HG03565 (cell line): ENCODE results near the gene ZNF518B.

ENCODE experiments used
- ATAC-seq: cut with Tn5 transposase; IDR thresholded peaks from one replicate; pipeline ENCODE4 v1.9.1; 2021; ENCODE audit warnings: mild to moderate bottlenecking, moderate library complexity; ENCODE audit not compliant: unreplicated experiment

Gene ZNF518B

GRCh38 chr4:10457255-10457801 is at the start of gene ZNF518B:
TSS of gene ZNF518B (minus strand) at chr4:10457426. CDS start at chr4:10446328, 11,098 bp downstream.
- peak; percentile 72 for ATAC-seq

- ATAC-seq = no peak
These were observed 48.9 kb upstream of the ZNF518B start for GRCh38 chr4:10506077-10506476.

- no peak for ATAC-seq
These were observed 47.4 kb upstream of the ZNF518B start for GRCh38 chr4:10504570-10505179.

- no peak for ATAC-seq
These were observed 45.5 kb upstream of the ZNF518B start for GRCh38 chr4:10502717-10503116.

GRCh38 chr4:10500776-10501175 is 43.5 kb upstream of the ZNF518B start:
- no peak for ATAC-seq

- ATAC-seq = no peak
These were observed 39.0 kb upstream of the ZNF518B start for GRCh38 chr4:10496200-10496599.

GRCh38 chr4:10495651-10496050 is 38.4 kb upstream of the ZNF518B start:
- ATAC-seq = no peak

- no peak for ATAC-seq
These were observed 35.2 kb upstream of the ZNF518B start for GRCh38 chr4:10492464-10492863.

GRCh38 chr4:10491401-10491800 is 34.2 kb upstream of the ZNF518B start:
- no peak for ATAC-seq

- no peak for ATAC-seq
These were observed 33.8 kb upstream of the ZNF518B start for GRCh38 chr4:10490996-10491395.

- ATAC-seq = no peak
These were observed 25.7 kb upstream of the ZNF518B start for GRCh38 chr4:10482913-10483312.

- ATAC-seq = no peak
These were observed 23.4 kb upstream of the ZNF518B start for GRCh38 chr4:10480616-10481015.

GRCh38 chr4:10478621-10479020 is 21.4 kb upstream of the ZNF518B start:
- no peak for ATAC-seq

- no peak for ATAC-seq
These were observed 13.3 kb upstream of the ZNF518B start for GRCh38 chr4:10470505-10470904.

- ATAC-seq = no peak
These were observed 8.9 kb upstream of the ZNF518B start for GRCh38 chr4:10466161-10466560.

GRCh38 chr4:10462876-10463275 is 5.7 kb upstream of the ZNF518B start:
- no peak for ATAC-seq

GRCh38 chr4:10461850-10462400 is 4.7 kb upstream of the ZNF518B start:
- ATAC-seq = no peak

GRCh38 chr4:10461091-10461849 is 4.0 kb upstream of the ZNF518B start:
- peak; percentile 63 for ATAC-seq

GRCh38 chr4:10460313-10461047 is 3.3 kb upstream of the ZNF518B start:
- no peak for ATAC-seq

GRCh38 chr4:10459305-10459704 is 2.1 kb upstream of the ZNF518B start:
- ATAC-seq = no peak

- ATAC-seq = no peak
These were observed 951 bp upstream of the ZNF518B start for GRCh38 chr4:10458177-10458576.
